DND-41 (cell line): ENCODE results near the gene SRPK2.
A peak's percentile ranks its signal among the peaks of the same experiment; 100 is the strongest.

Source experiments
- ATAC-seq: fragments of 200-7000 bp; cut with Tn5 transposase; 3 replicates; pipeline ENCODE4 v1.9.1; 2021; ENCODE audit warnings: low read depth; ENCODE audit not compliant: insufficient read depth
- DNase-seq: peaks from one replicate; pipeline ENCODE4 v3.0.0-alpha.2; 2020
- H2AFZ ChIP-seq: 2 replicates; pipeline ENCODE4 v1.6.0; 2012; ENCODE audit warnings: low read depth, low read length
- H3K27ac ChIP-seq: 2 replicates; pipeline ENCODE4 v1.5.1; 2012; ENCODE audit warnings: low read length, inconsistent platforms
- H3K27me3 ChIP-seq: fragments of 200-600 bp; sonication (generic); 2 replicates; pipeline ENCODE4 v1.6.0; 2012; ENCODE audit warnings: low read length, mild to moderate bottlenecking, inconsistent platforms; ENCODE audit not compliant: insufficient read depth, poor library complexity
- H3K36me3 ChIP-seq: 2 replicates; pipeline ENCODE4 v1.5.1; 2012; ENCODE audit warnings: low read length, inconsistent platforms; ENCODE audit not compliant: insufficient read depth
- H3K4me1 ChIP-seq: 2 replicates; pipeline ENCODE4 v1.5.1; 2012; ENCODE audit warnings: mild to moderate bottlenecking, low read length; ENCODE audit not compliant: insufficient read depth
- H3K4me2 ChIP-seq: 2 replicates; pipeline ENCODE4 v1.6.0; 2012; ENCODE audit warnings: mild to moderate bottlenecking, moderate library complexity, low read length, inconsistent platforms; ENCODE audit not compliant: insufficient read depth
- H3K4me3 ChIP-seq, 2 experiments: fragments of 200-600 bp in 1 of 2; shearing (Covaris generic) in 1 of 2; 2 replicates each; pipeline ENCODE4 v1.5.1; 2012 to 2016; ENCODE audit warnings: inconsistent platforms in 2 of 2, low read length in 2 of 2, mild to moderate bottlenecking in 2 of 2, low read depth in 1 of 2, moderate library complexity in 1 of 2
- H3K79me2 ChIP-seq: 2 replicates; pipeline ENCODE4 v1.6.0; 2012; ENCODE audit warnings: low read length, inconsistent platforms; ENCODE audit not compliant: insufficient read depth
- H3K9ac ChIP-seq: 2 replicates; pipeline ENCODE4 v1.6.0; 2012; ENCODE audit warnings: low read depth, mild to moderate bottlenecking, inconsistent platforms, low read length, moderate library complexity
- H3K9me3 ChIP-seq: 2 replicates; pipeline ENCODE4 v1.5.1; 2012; ENCODE audit warnings: low read length, moderate library complexity, mild to moderate bottlenecking, inconsistent platforms; ENCODE audit not compliant: insufficient read depth, severe bottlenecking
- H4K20me1 ChIP-seq: 2 replicates; pipeline ENCODE4 v1.6.0; 2012; ENCODE audit warnings: low read length; ENCODE audit not compliant: insufficient read depth
- EZH2 ChIP-seq: IDR thresholded peaks from 3 replicates; pipeline ENCODE4 v1.6.1; 2012; ENCODE audit warnings: borderline replicate concordance, low read depth, mild to moderate bottlenecking, moderate library complexity, low read length, inconsistent platforms; ENCODE audit not compliant: severe bottlenecking
- TF ChIP-seq, protein P1 (sequence below): IDR thresholded peaks from 2 replicates; pipeline ENCODE4 v1.5.1; 2012; ENCODE audit warnings: borderline replicate concordance, low read length, moderate library complexity, mild to moderate bottlenecking; ENCODE audit not compliant: poor library complexity, severe bottlenecking; ENCODE audit errors: extremely low read depth

The SRPK2 gene

GRCh38 chr7:105224884-105225651, 163.7 kb downstream of the SRPK2 start:
- Histone ChIP-seq H3K4me2 (0 out of 2 replicates have a peak overlapping the region, but pooled peaks have one; percentile 5), H2AFZ (no peak overlapping the region), H3K27ac (peak overlapping the region; percentile 20), H3K4me1 (peaks cover 47% of the 10 kb centered on the region), H3K9ac (no peak overlapping the region), H3K4me3 (no peak overlapping the region), H3K27me3 (no peaks in the 10 kb centered on the region), H3K9me3 (no peaks in the 10 kb centered on the region), H3K36me3 (peaks cover 63% of the 10 kb centered on the region), H4K20me1 (peaks cover 86% of the 10 kb centered on the region), H3K79me2 (peaks cover 100% of the 10 kb centered on the region)
- ATAC-seq = peak; percentile 79
- DNase-seq = no peak
- TF ChIP-seq, protein P1, sequence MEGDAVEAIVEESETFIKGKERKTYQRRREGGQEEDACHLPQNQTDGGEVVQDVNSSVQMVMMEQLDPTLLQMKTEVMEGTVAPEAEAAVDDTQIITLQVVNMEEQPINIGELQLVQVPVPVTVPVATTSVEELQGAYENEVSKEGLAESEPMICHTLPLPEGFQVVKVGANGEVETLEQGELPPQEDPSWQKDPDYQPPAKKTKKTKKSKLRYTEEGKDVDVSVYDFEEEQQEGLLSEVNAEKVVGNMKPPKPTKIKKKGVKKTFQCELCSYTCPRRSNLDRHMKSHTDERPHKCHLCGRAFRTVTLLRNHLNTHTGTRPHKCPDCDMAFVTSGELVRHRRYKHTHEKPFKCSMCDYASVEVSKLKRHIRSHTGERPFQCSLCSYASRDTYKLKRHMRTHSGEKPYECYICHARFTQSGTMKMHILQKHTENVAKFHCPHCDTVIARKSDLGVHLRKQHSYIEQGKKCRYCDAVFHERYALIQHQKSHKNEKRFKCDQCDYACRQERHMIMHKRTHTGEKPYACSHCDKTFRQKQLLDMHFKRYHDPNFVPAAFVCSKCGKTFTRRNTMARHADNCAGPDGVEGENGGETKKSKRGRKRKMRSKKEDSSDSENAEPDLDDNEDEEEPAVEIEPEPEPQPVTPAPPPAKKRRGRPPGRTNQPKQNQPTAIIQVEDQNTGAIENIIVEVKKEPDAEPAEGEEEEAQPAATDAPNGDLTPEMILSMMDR = no peak
- TF ChIP-seq EZH2 = no peak

- DNase-seq (no peak), ATAC-seq (no peak)
- Histone ChIP-seq H4K20me1 (peaks cover 85% of the 10 kb centered on the region), H3K27ac (peak overlapping the region; percentile 33; the same call in 1 of the 2 replicates), H2AFZ (no peak overlapping the region), H3K9me3 (no peaks in the 10 kb centered on the region), H3K36me3 (peaks cover 61% of the 10 kb centered on the region), H3K4me2 (no peak overlapping the region), H3K9ac (no peak overlapping the region), H3K79me2 (peaks cover 100% of the 10 kb centered on the region), H3K4me1 (peaks cover 41% of the 10 kb centered on the region), H3K27me3 (no peaks in the 10 kb centered on the region), H3K4me3 (no peak overlapping the region)
- no peak for TF ChIP-seq EZH2
- TF ChIP-seq, protein P1 = no peak
These were observed 165.8 kb downstream of the SRPK2 start for GRCh38 chr7:105222953-105223352.

- Histone ChIP-seq H3K27ac (no peak overlapping the region), H3K79me2 (peaks cover 100% of the 10 kb centered on the region), H3K4me1 (peaks cover 29% of the 10 kb centered on the region), H2AFZ (no peak overlapping the region), H3K9ac (no peak overlapping the region), H3K36me3 (peaks cover 72% of the 10 kb centered on the region), H3K4me2 (no peak overlapping the region), H4K20me1 (peaks cover 89% of the 10 kb centered on the region), H3K9me3 (no peaks in the 10 kb centered on the region), H3K27me3 (no peaks in the 10 kb centered on the region), H3K4me3 (no peak overlapping the region)
- ATAC-seq (no peak), DNase-seq (no peak)
- no peak for TF ChIP-seq EZH2
- TF ChIP-seq, protein P1 = no peak
These were observed 169.0 kb downstream of the SRPK2 start for GRCh38 chr7:105219771-105220160.
